Neural cell (in vitro differentiated cells): ENCODE data around the gene SPRYD7.

ENCODE experiments used
- CTCF ChIP-seq: fragments of 450-650 bp; IDR thresholded peaks from 2 replicates; pipeline ENCODE4 v1.5.1; 2014; ENCODE audit warnings: antibody characterized with exemption, mild to moderate bottlenecking, moderate library complexity; ENCODE audit not compliant: poor library complexity, severe bottlenecking
- EP300 ChIP-seq: fragments of 450-650 bp; conservative IDR thresholded peaks from 2 replicates; pipeline ENCODE4 v1.6.1; 2014; ENCODE audit warnings: antibody characterized with exemption, mild to moderate bottlenecking, moderate library complexity; ENCODE audit not compliant: poor library complexity, severe bottlenecking
- EZH2 ChIP-seq: fragments of 200-600, 300-800 bp; shearing (Covaris generic), sonication (generic); IDR thresholded peaks from 2 replicates; pipeline ENCODE4 v1.6.1; 2014; ENCODE audit warnings: antibody characterized with exemption, low read length, borderline replicate concordance, mild to moderate bottlenecking; ENCODE audit not compliant: insufficient read depth, poor library complexity, severe bottlenecking
- MXI1 ChIP-seq: fragments of 450-650 bp; conservative IDR thresholded peaks from 2 replicates; pipeline ENCODE4 v1.6.1; 2014; ENCODE audit warnings: antibody characterized with exemption, mild to moderate bottlenecking; ENCODE audit not compliant: poor library complexity, severe bottlenecking
- POLR2AphosphoS5 ChIP-seq: IDR thresholded peaks from 2 replicates; pipeline ENCODE4 v1.6.1; 2012
- RAD21 ChIP-seq: fragments of 450-650 bp; conservative IDR thresholded peaks from 2 replicates; pipeline ENCODE4 v1.6.1; 2014; ENCODE audit warnings: antibody characterized with exemption, mild to moderate bottlenecking, moderate library complexity
- REST ChIP-seq: IDR thresholded peaks from 2 replicates; pipeline ENCODE4 v1.6.1; 2012; ENCODE audit warnings: borderline replicate concordance
- SMC3 ChIP-seq: fragments of 450-650 bp; conservative IDR thresholded peaks from 2 replicates; pipeline ENCODE4 v1.6.1; 2014; ENCODE audit warnings: antibody characterized with exemption, mild to moderate bottlenecking, moderate library complexity; ENCODE audit not compliant: poor library complexity
- TAF1 ChIP-seq: IDR thresholded peaks from 2 replicates; pipeline ENCODE4 v1.6.1; 2012; ENCODE audit warnings: low read depth

GRCh38 chr13:49898792-49899191 lies 37.3 kb downstream of the SPRYD7 start:
- TF ChIP-seq TAF1 (no peak), EP300 (no peak), CTCF (no peak), REST (no peak), RAD21 (no peak), POLR2AphosphoS5 (no peak), MXI1 (no peak), EZH2 (no peak), SMC3 (no peak)
